Chondrocyte (in vitro differentiated cells): ENCODE results near the gene OLFML2B. TPM values are rescaled to one million over a fixed set of nuclear protein-coding genes. Genes with fewer than 3 reads are reported as not detected.

ENCODE experiments used
- DNase-seq: peaks from one replicate; pipeline ENCODE4 v3.0.0; 2021; ENCODE audit warnings: mixed read lengths, low spot score
- H3K27ac Mint-ChIP-seq: one replicate; pipeline ENCODE4 v1.8.0; 2021; ENCODE audit warnings: mild to moderate bottlenecking, moderate library complexity, mixed read lengths; ENCODE audit not compliant: unreplicated experiment
- H3K27me3 Mint-ChIP-seq: 2 replicates; pipeline ENCODE4 v1.8.0; 2021; ENCODE audit warnings: low read depth, mixed read lengths
- H3K36me3 Mint-ChIP-seq: 2 replicates; pipeline ENCODE4 v1.8.0; 2021; ENCODE audit warnings: low read depth, mixed read lengths
- H3K4me1 Mint-ChIP-seq: 2 replicates; pipeline ENCODE4 v1.8.0; 2021; ENCODE audit warnings: low read depth, mild to moderate bottlenecking, mixed read lengths
- H3K4me3 Mint-ChIP-seq: one replicate; pipeline ENCODE4 v1.8.0; 2021; ENCODE audit warnings: mild to moderate bottlenecking, moderate library complexity, mixed read lengths; ENCODE audit not compliant: unreplicated experiment
- H3K9me3 Mint-ChIP-seq: 2 replicates; pipeline ENCODE4 v1.8.0; 2021; ENCODE audit warnings: low read depth, mixed read lengths
- CTCF ChIP-seq: fragments of 200-600 bp; sonication (generic); IDR thresholded peaks from 2 replicates; pipeline ENCODE4 v1.5.0; 2021; ENCODE audit warnings: antibody characterized with exemption, mild to moderate bottlenecking, moderate library complexity
- total RNA-seq: library from RNA; stranded (reverse); gene quantifications from 3 replicates; pipeline ENCODE4 v1.2.1, GENCODE V29; 2021

Gene OLFML2B
- total RNA-seq, 1 donor from 2014 or later, result 120 TPM

- Mint-ChIP-seq H3K4me3 (no peak overlapping the region), H3K4me1 (no peaks in the 10 kb centered on the region), H3K36me3 (peaks cover 54% of the 10 kb centered on the region), H3K27ac (no peak overlapping the region), H3K9me3 (peaks cover 20% of the 10 kb centered on the region), H3K27me3 (no peaks in the 10 kb centered on the region)
- no peak for TF ChIP-seq CTCF
- DNase-seq, result no peak
Observed at GRCh38 chr1:161985301-161985822, 38.3 kb downstream of the OLFML2B start.

- H3K9me3 Mint-ChIP-seq, result peaks cover 13% of the 10 kb centered on the region
- no peak overlapping the region for H3K27ac Mint-ChIP-seq
- no peak for TF ChIP-seq CTCF
- no peak overlapping the region for H3K4me3 Mint-ChIP-seq
- H3K36me3 Mint-ChIP-seq, result peaks cover 42% of the 10 kb centered on the region
- H3K4me1 Mint-ChIP-seq, result no peaks in the 10 kb centered on the region
- no peaks in the 10 kb centered on the region for H3K27me3 Mint-ChIP-seq
- no peak for DNase-seq
Observed at GRCh38 chr1:161983725-161984124, 39.9 kb downstream of the OLFML2B start.

GRCh38 chr1:161982917-161983316 lies 40.8 kb downstream of the OLFML2B start:
- H3K4me3 Mint-ChIP-seq, result no peak overlapping the region
- no peak for DNase-seq
- H3K27me3 Mint-ChIP-seq, result no peaks in the 10 kb centered on the region
- H3K4me1 Mint-ChIP-seq, result no peaks in the 10 kb centered on the region
- H3K9me3 Mint-ChIP-seq, result peaks cover 8% of the 10 kb centered on the region
- H3K36me3 Mint-ChIP-seq, result peaks cover 37% of the 10 kb centered on the region
- H3K27ac Mint-ChIP-seq, result no peak overlapping the region
- no peak for TF ChIP-seq CTCF

GRCh38 chr1:161982507-161982895 lies 41.2 kb downstream of the OLFML2B start:
- no peak overlapping the region for H3K4me3 Mint-ChIP-seq
- H3K27me3 Mint-ChIP-seq, result no peaks in the 10 kb centered on the region
- no peak for DNase-seq

GRCh38 chr1:161981735-161982506 lies 41.7 kb downstream of the OLFML2B start:
- no peak overlapping the region for H3K4me3 Mint-ChIP-seq
- peaks cover 27% of the 10 kb centered on the region for H3K36me3 Mint-ChIP-seq
- H3K9me3 Mint-ChIP-seq, result no peaks in the 10 kb centered on the region
- no peak for TF ChIP-seq CTCF
- H3K27me3 Mint-ChIP-seq, result no peaks in the 10 kb centered on the region
- H3K4me1 Mint-ChIP-seq, result no peaks in the 10 kb centered on the region
- H3K27ac Mint-ChIP-seq, result no peak overlapping the region
- DNase-seq, result no peak

More at GRCh38 chr1:161982507-161982895, 41.2 kb downstream of the OLFML2B start:
- H3K9me3 Mint-ChIP-seq, result peaks cover 5% of the 10 kb centered on the region
- no peaks in the 10 kb centered on the region for H3K4me1 Mint-ChIP-seq
- TF ChIP-seq CTCF, result no peak
- H3K27ac Mint-ChIP-seq, result no peak overlapping the region
- H3K36me3 Mint-ChIP-seq, result peaks cover 33% of the 10 kb centered on the region
